Suprapubic skin (tissue), 4 donors: Measurements from ENCODE around the gene EEF1AKMT2. TPM values are rescaled to one million over a fixed set of nuclear protein-coding genes. Genes with fewer than 3 reads are reported as not detected.

Source experiments
- DNase-seq, 2 donors: peaks; one replicate each; pipeline ENCODE4 v3.0.0-alpha.2; 2019; ENCODE audit warnings: low spot score in 2 of 2
- H3K27ac ChIP-seq: fragments of 200-600 bp; sonication (generic); one replicate; pipeline ENCODE4 v1.5.1; 2019
- H3K27me3 ChIP-seq: fragments of 200-600 bp; sonication (generic); one replicate; pipeline ENCODE4 v1.5.1; 2019
- H3K36me3 ChIP-seq: fragments of 200-600 bp; sonication (generic); one replicate; pipeline ENCODE4 v1.5.1; 2019
- H3K4me1 ChIP-seq: fragments of 200-600 bp; sonication (generic); one replicate; pipeline ENCODE4 v1.5.1; 2019
- H3K4me3 ChIP-seq: fragments of 200-600 bp; sonication (generic); one replicate; pipeline ENCODE4 v1.5.1; 2019; ENCODE audit warnings: mild to moderate bottlenecking
- H3K9me3 ChIP-seq: fragments of 200-600 bp; sonication (generic); one replicate; pipeline ENCODE4 v1.5.1; 2019
- CTCF ChIP-seq, 2 donors: fragments of 200-600 bp in 1 of 2; fragments of 450-650 bp in 1 of 2; sonication (generic) in 1 of 2; IDR thresholded peaks; one replicate each; pipeline ENCODE4 v1.5.1; 2016 to 2019; ENCODE audit warnings: antibody characterized with exemption in 2 of 2, mild to moderate bottlenecking in 1 of 2, moderate library complexity in 1 of 2
- EP300 ChIP-seq: sonication (generic); formaldehyde crosslinking; IDR thresholded peaks from one replicate; pipeline ENCODE4 v1.6.1; 2017; ENCODE audit warnings: antibody characterized with exemption
- POLR2A ChIP-seq, 2 donors: fragments of 450-650 bp; IDR thresholded peaks; one replicate each; pipeline ENCODE4 v1.6.1; 2017; ENCODE audit warnings: antibody characterized with exemption in 2 of 2, mild to moderate bottlenecking in 2 of 2, moderate library complexity in 2 of 2
- POLR2AphosphoS5 ChIP-seq, 3 donors: sonication (generic); formaldehyde crosslinking; IDR thresholded peaks; one replicate each; pipeline ENCODE4 v1.6.1; 2017; ENCODE audit warnings: antibody characterized with exemption in 3 of 3
- WGBS: methylation state at CpG from one replicate; pipeline ENCODE4 v1.1.5; 2018; 5-methylcytosine and 5-hydroxymethylcytosine counted together
- total RNA-seq, 4 donors: library from RNA; depleted of rRNA; stranded (reverse); fragments of >200 nt; gene quantifications; one replicate each; pipeline ENCODE4 v1.1.0, GENCODE V29; 2016

Gene EEF1AKMT2
- total RNA-seq, 4 donors from 2014 or later, result 11.4 to 23.8 (median 15.3) TPM

GRCh38 chr10:124723826-124724225 is 67.9 kb downstream of the EEF1AKMT2 start:
- Histone ChIP-seq H3K27me3 (no peaks in the 10 kb centered on the region), H3K27ac (peak overlapping the region; percentile 79), H3K4me3 (no peak overlapping the region), H3K9me3 (no peaks in the 10 kb centered on the region), H3K4me1 (peaks cover 95% of the 10 kb centered on the region), H3K36me3 (no peaks in the 10 kb centered on the region)
- no peak for TF ChIP-seq POLR2A (IDR thresholded peaks at IDR 0.05)
- TF ChIP-seq POLR2AphosphoS5 (IDR thresholded peaks at IDR 0.05), result no peak
- TF ChIP-seq EP300, result no peak
- no peak for TF ChIP-seq CTCF (IDR thresholded peaks at IDR 0.05)
- 68% methylated on average over 9 of the region's 9 CpGs for WGBS
- DNase-seq, result no peak

GRCh38 chr10:124722798-124723783 is 68.6 kb downstream of the EEF1AKMT2 start:
- H3K4me3 ChIP-seq, result no peak overlapping the region
- peak in 1 of 3 donors; percentile 6 for TF ChIP-seq POLR2AphosphoS5 (IDR thresholded peaks at IDR 0.05)
- no peak for TF ChIP-seq EP300
- TF ChIP-seq CTCF (IDR thresholded peaks at IDR 0.05), result no peak
- TF ChIP-seq POLR2A (IDR thresholded peaks at IDR 0.05), result peak in 1 of 2 donors; percentile 21
- DNase-seq, result peak in 1 of 2 donors; percentile 70
- H3K4me1 ChIP-seq, result peaks cover 95% of the 10 kb centered on the region
- H3K27me3 ChIP-seq, result no peaks in the 10 kb centered on the region
- 49% methylated on average over 5 of the region's 8 CpGs for WGBS
- no peaks in the 10 kb centered on the region for H3K36me3 ChIP-seq
- H3K27ac ChIP-seq, result peak overlapping the region; percentile 79
- no peaks in the 10 kb centered on the region for H3K9me3 ChIP-seq

GRCh38 chr10:124721330-124722045 is 70.2 kb downstream of the EEF1AKMT2 start:
- 62% methylated on average over 16 of the region's 16 CpGs for WGBS
- no peaks in the 10 kb centered on the region for H3K9me3 ChIP-seq
- peak overlapping the region; percentile 79 for H3K27ac ChIP-seq
- no peak overlapping the region for H3K4me3 ChIP-seq
- TF ChIP-seq POLR2A (IDR thresholded peaks at IDR 0.05) (no peak), EP300 (no peak), POLR2AphosphoS5 (IDR thresholded peaks at IDR 0.05) (peak in 2 of 3 donors; percentile 46 to 70), CTCF (IDR thresholded peaks at IDR 0.05) (no peak)
- DNase-seq, result peak in 1 of 2 donors; percentile 73
- H3K4me1 ChIP-seq, result peaks cover 95% of the 10 kb centered on the region
- no peaks in the 10 kb centered on the region for H3K36me3 ChIP-seq
- H3K27me3 ChIP-seq, result no peaks in the 10 kb centered on the region

GRCh38 chr10:124719213-124719851 is 72.4 kb downstream of the EEF1AKMT2 start:
- H3K36me3 ChIP-seq, result no peaks in the 10 kb centered on the region
- peak in 1 of 2 donors; percentile 81 for DNase-seq
- WGBS, result 30% methylated on average over 8 of the region's 8 CpGs
- no peaks in the 10 kb centered on the region for H3K9me3 ChIP-seq
- H3K4me1 ChIP-seq, result peaks cover 87% of the 10 kb centered on the region
- TF ChIP-seq CTCF (IDR thresholded peaks at IDR 0.05) (peak; percentile 11 to 58), POLR2A (IDR thresholded peaks at IDR 0.05) (no peak)
- H3K27me3 ChIP-seq, result no peaks in the 10 kb centered on the region
- H3K4me3 ChIP-seq, result no peak overlapping the region
- H3K27ac ChIP-seq, result peak overlapping the region; percentile 71
